Measurements from ENCODE around the gene NAA35.
"Not testable (repeated sequence)": the region's sequence is repeated elsewhere in the genome, so short reads cannot be mapped to it uniquely, and the experiment has no call there.

The NAA35 gene

GRCh38 chr9:85949586-85950335 is 8.8 kb downstream of the NAA35 start:
- no peak for DNase-seq

DNA sequence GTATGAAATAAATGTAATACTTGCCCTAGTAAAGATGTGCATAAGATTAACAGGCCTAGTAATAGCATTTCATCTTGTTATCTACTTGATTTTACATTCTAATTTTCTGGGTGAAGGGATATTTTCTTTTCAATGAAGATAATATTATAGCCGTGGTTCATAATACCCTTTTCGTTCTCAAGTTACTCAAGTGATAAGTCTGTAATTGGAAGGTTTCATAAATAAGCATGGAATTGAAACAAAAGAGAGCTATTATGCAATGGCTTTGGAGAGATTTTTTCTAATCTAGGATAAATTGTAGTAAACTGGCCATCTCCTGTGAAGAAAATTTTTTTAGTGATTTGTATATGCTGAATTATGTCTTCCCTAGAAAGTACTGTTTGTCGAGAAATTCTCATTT is 19.0 kb downstream of the NAA35 start:
- DNase-seq, result no peak

- DNase-seq, result no peak
Measured at GRCh38 chr9:85960688-85961093, 19.7 kb downstream of the NAA35 start.

DNA sequence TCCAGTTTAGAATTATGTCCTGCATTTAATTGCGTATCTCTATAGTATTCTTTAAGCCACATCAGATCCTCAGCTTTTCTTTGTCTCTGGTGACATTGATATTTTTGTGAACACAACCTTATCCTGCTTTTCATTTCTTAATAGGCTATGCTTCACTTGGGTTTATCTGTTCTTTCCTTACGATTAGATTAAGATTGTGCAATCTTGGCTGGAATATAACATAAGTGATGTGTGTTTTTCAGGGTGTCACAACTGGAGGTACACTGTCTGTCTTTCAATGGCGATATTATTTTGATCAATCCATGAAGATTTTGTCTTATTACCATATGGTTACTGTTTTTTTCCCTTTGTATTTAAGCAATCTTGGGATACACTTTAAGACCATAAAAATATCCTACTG is 23.6 kb downstream of the NAA35 start:
- DNase-seq, result no peak

DNA sequence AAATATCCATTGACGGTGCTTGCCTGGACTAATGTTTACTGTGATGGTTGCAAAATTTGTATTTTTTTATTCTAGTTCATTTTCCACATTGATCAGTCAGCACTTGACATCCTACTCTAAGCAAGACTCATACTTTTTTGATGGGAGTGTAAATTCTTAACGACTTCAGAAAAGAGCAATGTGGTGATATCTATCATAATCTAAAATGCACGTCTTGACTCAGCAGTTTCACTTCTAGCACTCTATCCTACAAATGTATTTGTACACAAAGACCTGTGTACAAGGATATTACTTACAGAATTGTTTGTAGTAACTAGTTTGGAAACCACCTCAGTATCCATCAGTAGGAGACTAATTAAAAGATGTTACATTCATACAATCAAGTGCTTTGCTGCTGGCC is 24.0 kb downstream of the NAA35 start:
- no peak for DNase-seq

- no peak for DNase-seq
Measured at GRCh38 chr9:85969727-85970126, 28.8 kb downstream of the NAA35 start.

DNA sequence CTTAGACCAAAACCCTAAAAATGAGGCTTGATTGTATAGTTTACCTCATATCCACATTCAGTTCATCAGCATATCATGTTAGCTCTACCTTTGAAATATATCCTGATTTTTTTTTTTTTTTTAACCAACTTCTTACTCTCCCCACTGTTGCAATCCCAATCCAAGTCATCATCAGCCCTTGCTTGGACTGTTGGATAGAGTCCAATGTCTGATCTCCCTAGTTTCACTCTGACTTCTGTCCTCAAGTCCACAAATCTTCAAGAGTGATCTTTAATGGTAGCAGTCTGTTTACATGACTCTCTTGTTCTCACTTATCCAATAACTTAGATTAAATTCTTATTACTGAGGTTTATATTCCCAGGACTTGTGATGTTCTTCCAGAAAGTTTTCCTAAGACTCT is 30.8 kb downstream of the NAA35 start:
- DNase-seq, result no peak

DNA sequence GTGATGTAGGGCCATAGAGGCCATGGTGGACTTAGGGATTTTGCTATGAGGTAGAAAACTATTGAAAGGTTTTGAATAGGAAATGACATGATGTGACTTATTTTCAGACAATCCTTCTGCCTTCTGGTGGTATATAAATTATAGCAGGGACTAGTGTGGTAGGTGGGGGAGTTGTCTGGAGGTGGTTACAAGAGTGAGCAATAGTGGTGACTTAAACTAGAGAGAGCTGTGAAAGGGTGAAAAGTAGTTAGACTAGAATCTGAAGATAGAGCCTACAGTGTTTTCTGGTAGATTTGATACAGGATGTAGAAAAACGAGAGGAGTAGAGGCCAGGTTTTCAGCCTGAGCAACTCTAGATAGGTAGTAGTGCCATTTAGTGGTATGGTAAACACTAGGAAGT is 32.3 kb downstream of the NAA35 start:
- no peak for DNase-seq

GRCh38 chr9:85974055-85974547 is 33.2 kb downstream of the NAA35 start:
- not testable (repeated sequence) for DNase-seq

GRCh38 chr9:85978496-85978895 is 37.5 kb downstream of the NAA35 start:
- DNase-seq, result no peak

GRCh38 chr9:85981369-85981768 is 40.4 kb downstream of the NAA35 start:
- DNase-seq, result no peak

DNA sequence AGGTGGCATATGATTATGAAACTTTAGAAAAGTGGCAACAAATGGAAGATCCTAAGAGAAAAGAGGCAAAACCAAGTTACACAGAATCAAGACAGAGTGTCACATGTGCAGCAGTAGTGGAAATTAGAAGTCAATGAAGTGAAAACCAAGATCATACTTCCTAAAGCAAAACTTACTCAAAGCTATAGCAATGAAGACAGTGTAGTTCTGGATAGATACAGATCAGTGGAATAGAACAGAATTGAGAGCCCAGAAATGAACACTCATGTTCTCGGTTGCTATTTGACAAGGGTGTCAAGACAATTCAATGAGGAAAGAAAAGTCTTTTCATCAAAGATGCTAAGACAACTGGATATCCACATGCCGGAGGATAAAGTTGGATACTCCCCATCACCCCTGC is 43.5 kb downstream of the NAA35 start:
- no peak for DNase-seq

- no peak for DNase-seq
Measured at GRCh38 chr9:85987236-85987635, 46.3 kb downstream of the NAA35 start.

DNA sequence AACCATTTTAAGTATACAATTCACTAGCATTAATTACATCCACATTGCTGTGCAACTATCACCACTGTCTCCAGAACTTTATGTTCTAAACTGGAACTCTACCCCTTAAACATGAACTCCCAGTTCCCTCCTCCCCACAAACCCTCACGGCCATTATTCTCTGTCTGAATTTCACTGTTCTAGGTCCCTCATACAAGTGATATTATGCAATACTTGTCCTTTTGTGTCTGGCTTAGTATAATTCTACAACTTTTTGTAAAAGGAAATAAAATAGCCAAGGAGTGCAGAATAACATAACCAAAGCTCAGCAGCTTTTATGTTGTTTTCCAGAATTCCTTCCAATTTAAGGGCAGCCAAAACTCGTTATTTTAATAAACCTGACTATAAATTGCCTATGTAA is 53.2 kb downstream of the NAA35 start:
- no peak for DNase-seq

GRCh38 chr9:85995097-85995496 is 54.2 kb downstream of the NAA35 start:
- no peak for DNase-seq

GRCh38 chr9:85995599-85995998 is 54.7 kb downstream of the NAA35 start:
- DNase-seq, result peak; percentile 17

DNA sequence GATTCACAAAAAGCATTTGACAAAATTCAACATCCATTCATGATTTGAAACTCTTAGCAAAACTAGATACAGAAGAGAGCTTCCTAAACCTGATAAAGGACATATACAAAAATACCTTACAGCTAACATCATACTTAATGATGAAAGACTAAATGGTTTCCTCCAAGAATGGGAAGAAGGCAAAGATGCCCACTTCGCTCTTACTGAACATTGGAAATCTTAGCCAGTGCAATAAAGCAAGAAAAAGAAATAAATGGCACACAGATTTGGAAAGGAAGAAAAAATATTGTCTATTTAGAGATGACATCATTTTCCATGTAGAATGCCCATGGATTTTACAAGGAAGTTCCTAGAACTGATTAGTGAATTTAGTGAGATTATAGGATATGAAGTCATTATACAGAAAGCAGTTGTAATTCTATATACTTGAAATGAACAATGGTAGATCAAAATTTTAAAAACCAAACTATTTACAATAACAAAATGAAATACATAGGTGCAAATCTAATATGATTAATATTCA is 64.4 kb downstream of the NAA35 start:
- no peak for DNase-seq

DNA sequence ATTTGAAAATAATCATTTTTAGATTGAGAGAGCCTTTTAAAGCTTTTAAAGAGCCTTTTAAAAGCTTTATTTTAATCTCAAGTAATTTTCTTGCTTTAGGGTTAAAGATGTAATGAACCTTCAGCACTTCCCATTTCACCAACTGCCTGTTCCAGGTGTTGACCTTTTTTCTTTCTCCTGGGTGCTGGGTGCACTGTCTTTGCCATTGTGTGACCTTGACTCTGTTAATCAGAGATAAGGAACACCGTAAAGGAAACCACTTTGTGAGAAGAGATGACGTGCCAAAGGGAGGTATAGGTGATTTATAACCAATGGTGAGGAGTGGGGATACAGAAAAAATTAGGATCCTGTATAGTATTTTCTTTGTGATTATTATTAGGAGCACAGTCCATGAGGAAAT is 68.2 kb downstream of the NAA35 start:
- no peak for DNase-seq

DNA sequence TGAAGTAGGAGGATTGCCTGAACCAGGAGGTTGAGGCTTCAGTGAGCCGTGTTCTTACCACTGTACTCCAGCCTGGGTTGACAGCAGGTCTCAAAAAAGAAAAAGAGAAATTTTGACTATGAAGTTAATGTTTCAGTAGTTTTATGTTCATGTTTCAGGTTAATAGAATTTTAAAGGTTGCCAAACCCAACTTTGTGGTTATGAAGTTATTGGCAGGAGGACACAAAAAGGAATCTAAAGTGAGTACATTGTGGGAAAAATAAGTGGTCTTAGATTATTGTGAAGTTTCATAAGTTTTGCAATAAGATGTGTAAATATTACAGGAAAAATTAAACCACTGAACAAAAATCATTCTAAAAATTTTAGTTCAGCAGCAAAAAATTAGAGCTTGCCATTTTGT is 79.8 kb downstream of the NAA35 start:
- DNase-seq, result no peak

DNA sequence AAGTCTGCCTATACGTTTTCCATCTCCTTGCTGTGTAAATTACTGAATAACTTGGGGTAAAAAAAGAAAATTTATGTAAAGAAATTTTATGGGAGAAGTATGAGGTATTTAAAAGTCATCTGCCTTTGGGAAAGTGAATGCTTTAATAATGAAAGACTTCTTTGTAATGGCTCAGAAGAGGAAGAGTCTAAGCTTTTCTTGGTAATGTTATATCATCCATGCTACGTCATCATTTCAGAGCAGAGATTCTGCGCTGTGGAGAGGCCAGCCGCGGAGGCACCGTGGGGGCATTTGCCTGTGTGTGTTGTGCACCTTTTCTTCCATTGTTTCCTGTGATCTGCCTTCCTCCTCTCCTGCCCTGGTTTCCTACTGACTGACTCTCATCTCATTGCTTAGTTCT is 80.2 kb downstream of the NAA35 start:
- no peak for DNase-seq

DNA sequence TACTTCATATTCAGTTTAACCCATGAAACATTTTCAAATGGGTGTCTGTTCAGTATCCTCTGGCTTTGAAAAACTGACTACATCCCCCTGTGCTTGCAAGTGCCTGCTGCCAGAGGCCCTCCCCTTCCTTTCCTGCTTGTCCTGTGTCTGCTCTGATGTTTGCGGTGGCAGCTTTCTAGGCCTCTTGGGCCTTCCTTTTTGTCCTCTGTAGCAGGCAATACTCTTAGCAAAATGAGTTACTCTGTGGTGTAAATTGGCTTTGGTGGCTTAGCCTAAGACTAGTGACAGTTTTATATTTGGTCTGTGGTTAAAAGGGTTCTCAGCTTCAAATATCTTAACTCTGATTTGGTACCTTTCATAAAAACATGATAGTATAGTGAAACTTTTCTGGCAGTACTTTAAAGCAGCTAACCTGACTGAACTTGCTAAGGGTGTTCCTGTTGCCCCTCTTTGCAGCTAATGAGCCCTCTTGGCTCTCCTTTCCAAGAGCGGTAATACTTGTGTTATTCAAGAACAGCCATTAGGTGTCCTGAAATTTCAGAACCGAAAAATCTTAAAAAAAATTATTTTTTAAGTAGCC is 81.8 kb downstream of the NAA35 start:
- peak; percentile 35 for DNase-seq

GRCh38 chr9:86027767-86028166 is 86.8 kb downstream of the NAA35 start:
- DNase-seq, result no peak

GRCh38 chr9:86034863-86035734 is 94.2 kb downstream of the NAA35 start:
- DNase-seq, result peak; percentile 70
